COR-L47 (cell line): ENCODE measurements around the gene KCNQ2.
"Not testable (repeated sequence)": the region's sequence is repeated elsewhere in the genome, so short reads cannot be mapped to it uniquely, and the experiment has no call there.

ENCODE experiments used
- DNase-seq: peaks from one replicate; lab custom pipeline; 2025; lab: John Stamatoyannopoulos, UW

KCNQ2 gene

DNA sequence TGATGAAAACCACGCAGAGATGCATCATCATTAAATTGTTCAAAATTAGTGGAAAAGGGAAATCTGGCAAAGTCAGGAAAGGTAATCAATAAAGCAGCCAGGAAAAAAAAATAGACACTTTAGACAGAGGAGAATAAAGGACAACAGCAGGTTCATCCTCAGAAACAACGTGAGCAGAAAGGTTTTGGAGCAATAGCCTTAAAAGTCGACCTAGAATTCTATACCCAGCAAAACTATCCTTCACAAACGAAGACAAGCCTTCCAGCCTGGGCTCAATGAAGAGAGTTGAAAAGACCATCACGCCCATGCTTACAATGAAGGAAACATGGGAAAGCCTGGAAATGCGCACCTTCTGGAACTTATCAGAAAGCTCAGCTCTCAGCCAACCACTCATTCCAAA is 86.6 kb downstream of the KCNQ2 start:
- DNase-seq, result no peak

DNA sequence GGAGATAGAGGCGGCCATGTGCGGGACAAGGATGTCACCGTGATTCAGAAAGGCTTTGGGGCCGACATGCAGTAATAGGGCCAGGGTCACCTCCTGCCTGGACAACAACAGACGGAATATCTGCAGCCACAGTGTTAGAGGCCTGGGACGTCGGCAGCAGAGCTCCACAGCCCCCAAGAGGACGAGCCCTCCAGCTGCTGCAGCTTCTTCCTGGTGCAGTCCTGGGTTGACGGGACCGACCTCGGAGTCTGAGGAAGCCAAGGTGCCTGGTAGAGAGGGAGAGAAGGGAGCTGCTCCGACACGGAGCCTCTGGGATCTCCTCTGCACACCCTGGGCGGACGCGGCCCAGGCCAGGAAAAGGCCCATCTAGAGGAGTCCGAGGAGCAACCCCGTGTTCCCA is 88.1 kb downstream of the KCNQ2 start:
- DNase-seq, result no peak

DNA sequence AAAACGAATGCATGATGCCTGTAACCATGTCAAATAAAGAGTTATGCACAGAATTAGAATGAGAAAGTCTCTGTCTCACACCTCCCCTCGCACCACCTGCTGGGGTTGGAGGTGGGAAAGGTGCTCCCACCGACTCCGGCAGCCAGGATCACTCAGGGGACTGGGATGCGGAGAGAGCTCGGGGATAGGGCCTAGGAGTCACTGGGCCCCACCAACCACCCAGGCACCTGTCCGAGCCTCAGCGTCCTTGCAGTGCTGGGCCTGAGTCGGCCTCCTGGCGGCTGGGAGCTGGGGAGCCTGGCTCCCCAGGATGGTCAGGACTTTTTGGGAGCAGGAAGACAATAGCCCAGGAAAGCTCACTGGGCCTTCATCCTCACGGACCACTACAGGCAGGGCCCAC is 88.9 kb downstream of the KCNQ2 start:
- DNase-seq, result no peak

DNA sequence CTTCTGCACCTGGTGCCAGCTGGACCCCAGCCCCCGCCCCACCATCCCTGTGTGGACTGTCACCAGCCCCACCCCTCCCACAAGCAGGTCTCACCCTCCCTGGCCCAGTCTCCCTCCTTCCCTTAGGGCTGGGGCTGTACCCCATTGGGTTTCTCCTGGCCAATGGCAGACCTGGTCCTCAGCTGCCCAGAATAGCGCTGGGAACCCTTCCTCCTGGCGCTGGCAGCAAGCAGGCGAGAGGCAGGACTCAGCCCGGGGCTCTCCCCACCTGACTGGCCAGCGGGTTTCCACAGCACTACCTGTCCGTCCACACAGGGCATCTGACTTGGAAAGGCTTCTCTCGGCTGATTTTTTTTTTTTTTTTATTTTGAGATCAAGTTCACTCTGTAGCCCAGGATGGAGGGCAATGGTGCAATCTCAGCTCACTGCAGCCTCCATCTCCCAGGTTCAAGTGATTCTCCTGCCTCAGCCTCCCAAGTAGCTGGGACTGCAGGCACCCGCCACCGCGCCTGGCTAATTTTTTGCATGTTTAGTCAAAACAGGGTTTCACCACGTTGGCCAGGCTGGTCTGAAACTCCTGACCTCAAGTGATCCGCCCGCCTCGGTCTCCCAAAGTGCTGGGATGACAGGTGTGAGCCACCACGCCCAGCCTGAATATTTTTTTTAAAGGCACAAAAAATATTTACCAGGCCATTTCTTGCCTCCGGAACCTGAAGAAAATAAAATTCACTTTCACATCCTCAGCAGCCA is 89.7 kb downstream of the KCNQ2 start:
- DNase-seq, result no peak

DNA sequence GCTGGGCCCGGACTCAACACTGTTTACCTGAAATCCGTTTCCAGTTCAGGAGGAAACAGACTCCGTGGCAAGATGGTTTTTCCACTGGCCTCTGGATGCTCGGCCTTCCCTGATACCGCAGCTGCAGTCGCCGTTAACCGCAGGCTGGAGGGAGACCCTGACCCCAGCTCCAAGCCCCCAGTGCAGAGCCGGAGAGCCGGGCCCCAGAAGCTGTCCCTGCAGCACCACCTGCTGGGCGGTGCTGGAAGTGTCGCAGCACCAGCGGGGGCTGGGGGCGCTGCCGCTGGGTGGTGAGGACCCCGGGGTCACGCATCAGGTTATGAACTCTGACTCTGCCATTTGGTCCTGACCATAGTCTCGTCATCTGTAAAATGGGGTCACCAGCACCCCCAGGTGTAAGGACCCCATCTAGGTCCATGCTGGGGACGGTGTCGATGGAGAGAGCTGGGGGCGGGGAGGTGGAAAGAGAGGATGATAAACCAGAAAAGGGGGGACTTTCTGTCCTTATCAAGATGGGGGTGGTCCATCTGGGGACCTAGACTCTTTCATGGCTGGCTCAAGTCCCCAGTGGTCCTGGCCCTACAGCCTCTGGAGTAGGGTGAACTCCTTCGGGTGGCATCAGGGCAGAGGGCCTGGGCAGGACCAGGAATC is 90.5 kb downstream of the KCNQ2 start:
- no peak for DNase-seq

DNA sequence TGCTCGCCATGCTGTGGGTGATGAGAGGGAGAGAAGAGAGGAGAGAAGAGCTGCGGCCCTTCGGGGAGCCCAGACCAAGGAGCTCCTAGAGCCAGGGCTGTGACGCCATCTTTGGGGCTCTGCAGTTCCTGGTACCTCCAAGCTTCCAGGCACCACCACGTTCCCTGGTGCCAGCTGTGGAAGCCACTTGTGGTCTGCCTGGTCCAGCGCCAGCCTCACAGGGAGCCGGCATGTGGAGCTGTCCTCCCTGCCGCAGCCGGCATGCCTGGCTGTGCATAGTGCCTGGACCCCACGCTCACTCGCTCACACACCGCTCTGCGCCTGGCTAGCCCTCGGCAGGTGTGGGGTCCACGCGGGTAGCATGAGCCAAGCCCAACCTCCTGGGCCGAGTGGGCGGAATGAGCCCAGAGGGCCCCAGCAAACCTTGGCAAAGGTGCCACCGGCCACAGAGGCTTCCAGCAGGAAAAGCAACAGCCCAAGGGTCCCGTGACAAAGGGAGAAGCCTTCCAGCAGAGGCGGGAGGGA is 92.0 kb downstream of the KCNQ2 start:
- DNase-seq, result no peak

DNA sequence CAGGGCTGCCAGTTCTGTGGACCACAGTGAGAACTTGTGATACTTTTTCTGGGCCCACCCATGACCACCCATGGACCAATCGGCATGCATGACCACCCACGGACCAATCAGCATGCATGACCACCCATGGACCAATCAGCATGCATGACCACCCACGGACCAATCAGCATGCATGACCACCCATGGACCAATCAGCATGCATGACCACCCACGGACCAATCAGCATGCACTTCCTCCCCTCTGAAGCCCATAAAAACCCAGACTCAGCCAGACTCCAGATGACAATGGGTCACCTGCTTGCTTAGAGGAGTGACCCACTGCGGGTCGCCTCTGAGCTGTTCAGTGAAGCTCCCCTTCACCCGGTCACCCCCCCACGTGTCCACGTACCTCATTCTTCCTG is 92.6 kb downstream of the KCNQ2 start:
- not testable (repeated sequence) for DNase-seq

DNA sequence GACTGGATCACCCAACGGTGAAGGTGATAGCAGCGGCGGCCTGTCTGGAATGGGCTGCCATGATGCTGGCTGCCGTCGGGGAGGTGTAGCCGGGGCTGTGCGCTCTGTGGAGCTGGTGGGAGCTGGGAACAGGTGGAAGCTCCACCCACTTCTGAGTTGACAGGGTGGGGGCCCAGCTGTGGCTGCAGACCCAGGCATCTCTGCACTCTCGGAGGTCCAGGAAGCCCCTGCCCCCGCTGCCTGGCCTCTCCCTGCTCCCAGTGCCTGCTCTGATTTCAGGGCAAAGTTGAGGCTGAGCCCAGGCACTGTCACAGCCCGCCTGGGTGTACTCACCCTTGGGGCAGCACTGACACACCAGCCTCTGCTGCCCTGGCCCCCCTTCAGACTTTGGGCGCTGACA is 93.2 kb downstream of the KCNQ2 start:
- DNase-seq, result no peak

DNA sequence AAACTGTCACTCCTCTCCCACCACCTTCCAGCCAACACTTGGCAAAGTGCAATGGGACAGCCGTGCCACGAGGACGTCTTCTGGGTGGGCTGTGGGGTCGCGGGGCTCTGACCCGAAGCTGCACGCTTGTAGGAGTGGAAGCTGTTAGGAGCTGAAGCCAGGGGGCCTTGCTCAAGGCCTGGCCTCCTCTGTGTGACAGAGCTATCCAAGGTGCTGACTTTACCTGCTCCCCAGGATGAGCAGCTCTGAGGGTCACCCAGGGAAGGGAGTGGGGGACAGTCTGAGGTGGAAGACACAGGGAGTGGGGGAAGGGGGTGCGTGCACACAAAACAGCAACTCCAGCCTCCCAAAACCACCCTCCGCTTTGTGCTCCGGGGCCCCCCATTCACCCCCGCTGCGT is 93.8 kb downstream of the KCNQ2 start:
- DNase-seq, result no peak

DNA sequence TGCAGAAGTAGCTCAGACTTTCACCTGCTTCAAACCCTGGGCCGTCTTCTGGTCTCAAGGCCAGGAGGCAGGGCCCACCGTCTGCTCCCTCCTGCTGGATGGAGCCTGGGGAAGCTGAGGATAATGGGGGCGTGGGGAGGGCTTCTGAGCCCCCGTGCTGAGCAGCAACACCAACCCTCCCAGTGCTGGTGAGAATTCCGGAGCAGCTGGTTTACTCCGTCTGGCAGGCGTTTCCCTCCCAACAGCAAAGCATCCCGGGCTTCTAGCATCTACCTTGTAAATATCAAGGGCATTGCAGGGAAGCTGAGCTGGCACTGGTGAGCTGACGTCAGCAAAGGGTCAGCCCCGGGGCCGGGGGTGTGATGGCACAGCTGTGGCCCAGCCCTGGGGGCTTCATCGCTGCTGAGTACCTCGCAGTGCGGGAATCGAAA is 94.5 kb downstream of the KCNQ2 start:
- DNase-seq, result no peak

DNA sequence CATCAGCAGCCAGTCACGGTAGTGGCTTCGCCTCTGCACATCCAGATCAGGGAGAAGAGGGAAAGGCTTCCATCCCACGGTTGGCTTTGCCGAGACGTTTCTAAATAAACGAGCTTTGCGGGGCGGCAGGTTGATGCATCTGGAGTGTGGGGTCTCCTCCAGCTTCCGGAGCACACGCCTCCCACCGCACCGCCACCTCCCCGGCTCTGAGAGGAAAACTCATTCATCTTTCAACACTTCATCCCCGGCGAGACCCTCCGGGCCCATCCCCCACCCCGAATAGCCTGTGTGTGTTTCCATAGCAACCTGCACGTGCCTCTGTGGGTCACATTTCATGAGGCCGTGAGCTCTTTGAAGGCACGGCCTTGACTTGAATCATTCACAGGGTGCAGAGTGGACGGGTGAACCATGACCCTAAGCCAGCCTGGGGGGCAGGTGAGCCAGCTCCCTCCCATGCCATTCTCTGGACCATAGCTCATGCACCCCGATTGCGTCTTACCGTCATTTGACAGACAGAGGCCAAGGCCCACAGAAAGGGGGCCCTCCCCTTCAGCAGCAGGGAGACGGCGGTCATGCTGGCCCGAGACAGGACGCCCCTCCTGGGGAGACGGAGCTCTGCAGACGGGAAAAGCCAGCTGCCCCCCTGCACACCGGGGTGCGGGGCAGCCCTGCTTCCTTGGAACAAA is 95.1 kb downstream of the KCNQ2 start:
- no peak for DNase-seq

DNA sequence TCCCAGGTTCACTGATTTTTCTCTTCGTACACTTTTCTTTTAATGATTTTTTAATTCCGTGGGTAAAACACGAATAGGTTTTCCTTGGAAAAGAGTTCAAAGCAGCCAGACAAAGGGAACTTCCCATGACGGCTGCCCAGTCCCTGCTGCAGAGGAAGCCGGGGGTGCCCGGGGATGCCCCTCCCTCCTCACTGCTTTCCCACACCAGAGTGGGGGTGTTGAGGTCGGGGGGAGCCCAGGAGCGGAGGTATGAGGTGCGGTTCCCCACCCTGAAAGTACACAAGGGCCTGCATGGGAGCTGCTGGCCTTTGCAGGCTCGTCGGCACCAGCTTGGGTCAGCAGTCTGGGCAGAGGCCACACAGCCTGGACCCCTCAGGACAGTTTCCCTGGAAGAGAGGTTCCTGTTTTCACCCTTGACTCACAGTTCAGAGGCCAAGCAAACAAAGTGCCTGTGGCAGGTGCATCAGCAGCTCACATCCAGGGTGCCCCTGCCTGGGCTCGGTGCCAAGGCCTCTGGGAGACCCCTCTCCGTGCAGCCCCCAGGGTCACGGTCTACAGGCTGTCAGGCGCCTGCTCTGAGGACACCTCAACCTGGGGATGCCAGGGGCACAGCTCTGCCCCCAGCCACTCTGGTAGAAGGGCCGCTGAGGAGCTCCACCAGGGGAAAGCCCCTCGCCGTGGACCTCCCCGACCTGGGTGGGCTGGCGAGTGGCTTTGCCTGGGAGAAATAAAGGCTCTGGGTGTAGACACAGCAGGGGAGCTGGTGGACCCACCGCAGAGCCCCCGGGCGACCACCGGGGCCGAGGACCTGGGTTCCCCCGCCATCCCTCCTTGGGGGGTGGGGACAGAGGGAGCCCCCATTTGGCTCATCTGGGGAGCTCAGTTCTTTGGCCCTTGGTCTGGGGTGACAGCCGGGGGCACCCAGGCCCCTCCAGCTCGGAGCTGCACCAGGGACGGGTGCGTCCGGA is 95.9 kb downstream of the KCNQ2 start:
- DNase-seq, result no peak

DNA sequence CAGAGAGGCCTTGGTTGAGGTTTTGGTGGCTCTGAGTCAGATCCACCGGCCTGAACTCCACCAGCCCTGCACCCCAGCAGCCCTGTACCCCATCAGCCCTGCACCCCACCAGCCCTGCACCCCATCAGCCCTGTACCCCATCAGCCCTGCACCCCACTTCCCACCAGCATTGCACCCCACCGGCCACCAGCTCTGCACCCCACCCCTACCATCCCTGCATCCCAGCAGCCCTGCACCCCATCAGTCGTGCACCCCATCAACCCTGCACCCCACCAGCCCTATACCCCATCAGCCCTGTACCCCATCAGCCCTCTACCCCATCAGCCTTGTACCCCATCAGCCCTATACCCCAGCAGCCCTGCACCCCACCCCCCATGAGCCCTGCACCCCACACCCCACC is 97.0 kb downstream of the KCNQ2 start:
- DNase-seq, result no peak

DNA sequence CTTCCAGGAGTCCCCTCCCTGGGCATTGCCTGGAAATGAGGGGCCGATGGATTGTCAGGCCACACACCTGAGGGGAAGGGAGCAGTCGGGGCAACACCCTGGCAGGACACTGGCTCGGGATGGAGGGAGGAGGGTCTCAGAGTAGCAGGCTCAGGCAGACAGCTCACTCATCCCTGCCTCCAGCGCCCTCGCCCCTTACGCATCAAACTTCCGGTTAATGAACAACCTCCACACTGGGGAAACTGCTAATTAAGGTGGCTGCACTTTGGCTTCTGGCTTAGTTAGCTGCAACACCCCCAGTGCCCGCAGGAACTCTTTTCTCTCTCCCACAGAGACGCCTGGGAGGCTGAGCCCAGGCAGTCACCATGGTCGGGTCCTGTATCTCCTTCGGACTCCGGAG is 98.0 kb downstream of the KCNQ2 start:
- no peak for DNase-seq

DNA sequence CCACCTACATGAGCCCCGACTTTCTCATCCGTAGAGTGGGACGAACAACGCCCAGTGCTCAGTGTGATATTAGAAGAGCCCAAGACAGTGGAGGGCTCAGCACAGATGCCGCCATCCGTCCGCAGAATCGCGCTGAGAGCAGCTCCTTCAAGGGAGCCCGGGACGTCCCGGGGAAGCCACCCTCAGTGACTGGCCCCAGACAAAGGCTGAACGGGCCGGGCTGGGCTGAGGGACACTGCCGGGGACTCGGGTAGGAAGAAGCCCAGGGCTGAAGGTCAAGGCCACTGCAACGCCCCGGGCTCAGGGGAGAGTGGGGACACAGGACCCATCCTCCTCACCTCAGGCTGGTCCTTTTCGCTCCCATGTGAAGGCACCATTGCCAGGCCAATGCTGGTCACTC is 98.5 kb downstream of the KCNQ2 start:
- DNase-seq, result no peak

DNA sequence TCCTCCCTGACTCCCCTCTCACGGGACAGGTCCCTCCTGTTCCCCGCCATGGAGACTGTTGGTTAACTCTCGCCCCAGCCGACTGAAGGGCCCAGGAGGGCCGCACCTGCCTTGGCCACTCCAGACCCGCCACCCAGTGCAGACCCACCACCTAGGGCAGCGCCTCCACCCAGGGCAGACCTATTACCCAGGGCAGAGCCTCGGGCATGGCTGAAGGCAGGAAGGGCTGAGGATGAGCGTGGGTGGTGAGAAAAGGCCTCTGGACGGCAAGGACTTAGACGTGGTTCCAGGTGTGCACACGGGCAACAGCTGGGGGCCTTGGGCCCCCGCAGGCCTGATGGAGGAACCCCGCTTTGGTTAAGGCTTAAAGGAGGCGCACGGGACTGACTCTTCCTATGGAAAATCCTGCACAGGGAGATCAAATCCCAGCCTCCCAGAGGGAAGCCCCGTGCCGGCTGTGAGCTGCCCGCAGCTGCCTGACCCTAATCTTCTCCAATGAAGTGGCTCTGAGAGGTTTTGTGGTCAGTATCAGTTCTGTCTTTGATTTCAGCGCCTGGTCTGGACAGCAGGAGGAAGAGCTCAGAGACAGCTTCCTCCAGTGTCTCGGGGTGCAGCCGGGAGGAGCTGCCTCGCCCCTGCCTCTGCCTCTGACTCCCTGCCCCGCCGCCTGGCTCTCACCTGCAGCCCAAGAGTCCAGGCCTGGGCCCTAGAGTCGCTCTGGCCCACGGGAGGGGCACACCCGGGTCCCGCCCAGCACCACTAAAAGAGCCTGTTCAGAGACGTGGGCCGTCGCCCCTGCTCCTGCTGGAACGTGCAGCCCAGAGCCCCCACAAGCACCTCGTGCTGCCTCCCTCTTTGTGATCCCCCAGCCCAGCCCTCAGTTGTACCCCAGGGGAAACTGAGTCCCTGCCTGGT is 99.2 kb downstream of the KCNQ2 start:
- no peak for DNase-seq

DNA sequence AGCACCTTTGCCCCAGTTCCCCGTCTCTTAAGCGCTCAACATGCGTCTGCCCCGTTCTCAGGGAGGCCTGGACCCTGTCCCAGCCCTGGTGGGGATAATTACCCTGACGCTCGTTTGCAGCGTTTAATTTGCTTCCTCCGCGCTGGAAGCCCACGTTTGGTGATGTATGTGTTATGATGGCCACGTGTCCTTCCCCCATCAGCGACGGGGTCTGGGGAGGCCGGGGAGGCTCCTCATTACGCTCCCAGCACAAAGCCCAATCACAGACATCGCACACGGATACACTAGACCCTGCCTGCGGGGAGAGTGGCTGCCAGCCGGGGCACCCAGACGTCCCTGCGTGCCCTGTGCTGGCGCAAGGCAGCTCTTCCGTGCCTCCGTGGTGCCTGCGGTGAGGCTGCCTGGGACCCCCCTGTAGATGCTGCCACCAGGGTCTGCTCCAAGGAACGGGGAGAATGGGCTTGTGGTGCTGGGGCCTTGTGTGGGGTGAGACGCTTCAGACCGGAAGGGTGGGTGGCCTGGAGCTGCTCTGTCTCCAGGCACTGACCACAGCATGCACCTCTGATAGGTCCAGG is 101.1 kb downstream of the KCNQ2 start:
- no peak for DNase-seq

DNA sequence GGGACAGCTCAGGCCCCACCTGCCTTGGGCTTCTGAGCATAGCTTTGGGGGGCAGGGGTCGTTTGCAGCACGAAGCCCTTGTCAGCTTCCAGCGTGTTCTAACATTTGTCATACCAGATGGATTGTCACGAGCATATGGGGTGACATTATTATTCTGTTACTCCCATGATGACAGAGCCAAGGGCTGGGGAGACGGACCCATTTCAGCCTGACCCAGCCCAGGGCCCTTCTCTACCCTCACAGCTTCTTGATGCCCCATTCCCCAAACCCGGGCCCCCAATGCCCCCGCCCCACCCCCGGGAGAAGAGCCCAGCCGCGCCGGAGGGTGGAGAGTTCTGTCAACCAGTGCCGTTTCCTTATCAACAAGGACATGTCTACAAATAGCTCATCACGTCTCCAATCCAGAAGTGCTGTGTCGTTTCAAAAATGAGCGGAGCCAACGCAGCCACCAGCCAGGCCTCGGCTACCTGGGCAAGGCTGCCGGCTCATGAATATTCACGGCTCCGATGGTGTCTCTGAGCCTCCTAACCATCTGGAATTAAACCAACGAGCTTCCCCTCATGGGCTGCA is 101.8 kb downstream of the KCNQ2 start:
- no peak for DNase-seq

DNA sequence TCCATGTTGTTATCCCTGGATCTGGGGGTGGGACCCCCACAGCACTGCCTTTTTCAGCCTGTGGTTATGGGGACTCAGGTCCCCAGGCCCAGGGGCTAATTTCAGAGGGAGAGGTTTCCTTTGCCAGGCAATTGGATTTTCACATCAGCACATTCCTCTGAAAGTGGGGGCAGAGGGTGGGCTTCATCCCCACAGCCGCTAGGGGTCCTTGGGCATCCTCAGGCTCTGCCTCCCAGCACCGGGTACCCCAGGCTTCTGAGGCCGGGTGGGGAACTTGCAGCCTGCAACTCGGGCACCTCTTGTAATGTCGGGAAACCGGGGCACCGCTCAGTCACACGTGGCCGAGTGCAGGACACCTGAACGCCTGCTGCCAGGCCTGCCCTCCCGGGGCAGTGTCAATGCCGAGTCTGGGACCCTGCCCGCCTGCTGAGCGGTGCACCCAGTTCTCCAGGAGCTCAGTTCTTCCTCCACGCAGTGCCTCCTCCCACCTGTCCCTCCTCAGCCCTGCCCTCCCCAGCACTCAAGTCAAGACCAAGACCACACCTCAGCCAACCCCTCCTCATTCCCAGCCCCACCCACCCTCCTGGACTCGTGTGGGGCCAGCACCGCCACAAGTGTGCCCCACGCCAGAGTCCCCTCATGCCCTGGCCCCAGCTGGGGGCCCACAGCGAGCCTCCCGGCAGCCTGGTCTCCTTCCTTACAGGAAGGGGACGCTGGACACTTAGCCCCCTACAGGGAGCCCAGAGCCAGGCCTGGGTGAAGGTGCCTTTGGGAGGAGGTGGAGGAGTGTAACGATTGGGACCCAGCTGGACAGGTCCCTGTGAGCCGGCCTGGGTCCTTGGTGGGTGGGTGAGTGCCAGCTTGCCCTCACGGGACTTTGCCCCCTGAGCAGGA is 102.5 kb downstream of the KCNQ2 start:
- no peak for DNase-seq
